ENCODE results near the gene CRAMP1. TPM values are rescaled to one million over a fixed set of nuclear protein-coding genes. Genes with fewer than 3 reads are reported as not detected.

Gene CRAMP1
- total RNA-seq, 1 experiment from 2014 or later, result 22.9 TPM

- TF ChIP-seq, protein P1, sequence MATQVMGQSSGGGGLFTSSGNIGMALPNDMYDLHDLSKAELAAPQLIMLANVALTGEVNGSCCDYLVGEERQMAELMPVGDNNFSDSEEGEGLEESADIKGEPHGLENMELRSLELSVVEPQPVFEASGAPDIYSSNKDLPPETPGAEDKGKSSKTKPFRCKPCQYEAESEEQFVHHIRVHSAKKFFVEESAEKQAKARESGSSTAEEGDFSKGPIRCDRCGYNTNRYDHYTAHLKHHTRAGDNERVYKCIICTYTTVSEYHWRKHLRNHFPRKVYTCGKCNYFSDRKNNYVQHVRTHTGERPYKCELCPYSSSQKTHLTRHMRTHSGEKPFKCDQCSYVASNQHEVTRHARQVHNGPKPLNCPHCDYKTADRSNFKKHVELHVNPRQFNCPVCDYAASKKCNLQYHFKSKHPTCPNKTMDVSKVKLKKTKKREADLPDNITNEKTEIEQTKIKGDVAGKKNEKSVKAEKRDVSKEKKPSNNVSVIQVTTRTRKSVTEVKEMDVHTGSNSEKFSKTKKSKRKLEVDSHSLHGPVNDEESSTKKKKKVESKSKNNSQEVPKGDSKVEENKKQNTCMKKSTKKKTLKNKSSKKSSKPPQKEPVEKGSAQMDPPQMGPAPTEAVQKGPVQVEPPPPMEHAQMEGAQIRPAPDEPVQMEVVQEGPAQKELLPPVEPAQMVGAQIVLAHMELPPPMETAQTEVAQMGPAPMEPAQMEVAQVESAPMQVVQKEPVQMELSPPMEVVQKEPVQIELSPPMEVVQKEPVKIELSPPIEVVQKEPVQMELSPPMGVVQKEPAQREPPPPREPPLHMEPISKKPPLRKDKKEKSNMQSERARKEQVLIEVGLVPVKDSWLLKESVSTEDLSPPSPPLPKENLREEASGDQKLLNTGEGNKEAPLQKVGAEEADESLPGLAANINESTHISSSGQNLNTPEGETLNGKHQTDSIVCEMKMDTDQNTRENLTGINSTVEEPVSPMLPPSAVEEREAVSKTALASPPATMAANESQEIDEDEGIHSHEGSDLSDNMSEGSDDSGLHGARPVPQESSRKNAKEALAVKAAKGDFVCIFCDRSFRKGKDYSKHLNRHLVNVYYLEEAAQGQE (IDR thresholded peaks at IDR 0.05; ENCODE audit: low read depth), result no peak
Measured at GRCh38 chr16:1713331-1713730, 101.2 kb downstream of the CRAMP1 start (continued).

GRCh38 chr16:1713933-1714332 is 101.8 kb downstream of the CRAMP1 start:
- no peaks in the 10 kb centered on the region for H3K27me3 ChIP-seq (ENCODE audit: insufficient read depth, low read length)
- DNase-seq (ENCODE audit: low read depth, low spot score), result no peak
- H3K4me2 ChIP-seq (ENCODE audit: low read length), result no peak overlapping the region
- H3K36me3 ChIP-seq (ENCODE audit: control insufficient read depth in 1 of 2, insufficient read depth in 2 of 2, low read length in 2 of 2), result no peaks in the 10 kb centered on the region
- ChIA-PET POLR2A (no interaction called here), RAD21 (ENCODE audit: low non-redundant PET in 1 of 2, low total read pairs in 2 of 2, uncharacterized antibody in 2 of 2, unreplicated experiment in 2 of 2) (no interaction called here), CTCF (no interaction called here)
- intact Hi-C loops (cut with micrococcal nuclease), result no loop called here
- H4K20me1 ChIP-seq (ENCODE audit: insufficient read depth), result no peaks in the 10 kb centered on the region
- peaks cover 90% of the 10 kb centered on the region for H3K79me2 ChIP-seq (ENCODE audit: insufficient read depth, low read length)
- H3K9me2 ChIP-seq (ENCODE audit: insufficient read depth), result no peaks in the 10 kb centered on the region
- no peak overlapping the region for H3K4me3 ChIP-seq (replicated peaks in 1 of 2; ENCODE audit: low read depth in 1 of 2, low read length in 2 of 2)
- H3K9me3 ChIP-seq (ENCODE audit: control insufficient read depth in 1 of 2, insufficient read depth in 1 of 2, low read depth in 1 of 2, low read length in 2 of 2), result no peaks in the 10 kb centered on the region
- H3K4me1 ChIP-seq (ENCODE audit: control insufficient read depth in 1 of 2, insufficient read depth in 2 of 2, low read length in 2 of 2), result peaks cover 17 to 23% of the 10 kb centered on the region in 2 experiments
- no peak overlapping the region for H2AFZ ChIP-seq (ENCODE audit: low read depth, low read length, poor library complexity, severe bottlenecking)
- H3K9ac ChIP-seq (ENCODE audit: low read length), result no peak overlapping the region
- no peak overlapping the region for H3K27ac ChIP-seq (ENCODE audit: low read depth, low read length)
- no TSS peak for BruUV-seq (replicated peaks)
- no peak for ATAC-seq
- TF ChIP-seq POLR2AphosphoS5 (IDR thresholded peaks at IDR 0.05; ENCODE audit: low read depth, low read length), result no peak
- no peak for TF ChIP-seq YY1 (IDR thresholded peaks at IDR 0.05; ENCODE audit: extremely low read depth, insufficient replicate concordance, low read depth, low read length)
- TF ChIP-seq EZH2phosphoT487 (IDR thresholded peaks at IDR 0.05; ENCODE audit: borderline replicate concordance), result no peak
- no peak for TF ChIP-seq EGR1 (IDR thresholded peaks at IDR 0.05; ENCODE audit: low read depth)
- no peak for TF ChIP-seq MAX (IDR thresholded peaks at IDR 0.05)
- TF ChIP-seq CEBPB (IDR thresholded peaks at IDR 0.05; ENCODE audit: low read depth), result no peak
